ENCODE results near the gene AKT1.

AKT1 gene

GRCh38 chr14:104744484-104744883 is 51.1 kb downstream of the AKT1 start:
- in situ Hi-C loops (cut with HindIII; ENCODE audit: low sequenced_read_pairs) = no loop called here

- in situ Hi-C loops (cut with HindIII; ENCODE audit: low sequenced_read_pairs) = no loop called here
Measured at GRCh38 chr14:104743461-104744380, 51.8 kb downstream of the AKT1 start.

- in situ Hi-C loops (cut with HindIII; ENCODE audit: low sequenced_read_pairs) = no loop called here
Measured at GRCh38 chr14:104742586-104743455, 52.7 kb downstream of the AKT1 start.

- in situ Hi-C loops (cut with HindIII; ENCODE audit: low sequenced_read_pairs) = no loop called here
Measured at GRCh38 chr14:104741803-104742251, 53.7 kb downstream of the AKT1 start.

GRCh38 chr14:104741108-104741802 is 54.3 kb downstream of the AKT1 start:
- in situ Hi-C loops (cut with HindIII; ENCODE audit: low sequenced_read_pairs) = no loop called here

- in situ Hi-C loops (cut with HindIII; ENCODE audit: low sequenced_read_pairs) = no loop called here
Measured at GRCh38 chr14:104739546-104740516, 55.7 kb downstream of the AKT1 start.

- in situ Hi-C loops (cut with HindIII; ENCODE audit: low sequenced_read_pairs) = no loop called here
Measured at GRCh38 chr14:104739026-104739425, 56.5 kb downstream of the AKT1 start.

GRCh38 chr14:104738375-104739019 is 57.1 kb downstream of the AKT1 start:
- in situ Hi-C loops (cut with HindIII; ENCODE audit: low sequenced_read_pairs) = no loop called here

- in situ Hi-C loops (cut with HindIII; ENCODE audit: low sequenced_read_pairs) = no loop called here
Measured at GRCh38 chr14:104735830-104736642, 59.5 kb downstream of the AKT1 start.

- in situ Hi-C loops (cut with HindIII; ENCODE audit: low sequenced_read_pairs) = no loop called here
Measured at GRCh38 chr14:104734991-104735779, 60.4 kb downstream of the AKT1 start.

- in situ Hi-C loops (cut with HindIII; ENCODE audit: low sequenced_read_pairs) = no loop called here
Measured at GRCh38 chr14:104734601-104734990, 61.0 kb downstream of the AKT1 start.

GRCh38 chr14:104734051-104734587 is 61.4 kb downstream of the AKT1 start:
- in situ Hi-C loops (cut with HindIII; ENCODE audit: low sequenced_read_pairs) = no loop called here

- in situ Hi-C loops (cut with HindIII; ENCODE audit: low sequenced_read_pairs) = no loop called here
Measured at GRCh38 chr14:104732931-104733681, 62.4 kb downstream of the AKT1 start.

GRCh38 chr14:104732355-104732804 is 63.2 kb downstream of the AKT1 start:
- in situ Hi-C loops (cut with HindIII; ENCODE audit: low sequenced_read_pairs) = no loop called here

- in situ Hi-C loops (cut with HindIII; ENCODE audit: low sequenced_read_pairs) = no loop called here
Measured at GRCh38 chr14:104731320-104732294, 63.9 kb downstream of the AKT1 start.

GRCh38 chr14:104730487-104730886 is 65.1 kb downstream of the AKT1 start:
- in situ Hi-C loops (cut with HindIII; ENCODE audit: low sequenced_read_pairs) = no loop called here
